SU-DHL-6 (cell line): ENCODE data around the gene TMEM220.

Source experiments
- H2AFZ ChIP-seq: fragments of 200-600 bp; sonication (generic); 2 replicates; pipeline ENCODE4 v1.6.1; 2014; ENCODE audit warnings: low read depth, mild to moderate bottlenecking, moderate library complexity, mixed read lengths, antibody characterized with exemption, low read length; ENCODE audit not compliant: severe bottlenecking
- H3F3A ChIP-seq: fragments of 200-600 bp; shearing (Covaris generic); 2 replicates; pipeline ENCODE4 v1.6.0; 2016; ENCODE audit warnings: antibody characterized with exemption, mild to moderate bottlenecking; ENCODE audit not compliant: insufficient read depth
- H3K27ac ChIP-seq: fragments of 200-600 bp; sonication (generic); 2 replicates; pipeline ENCODE4 v1.5.1; 2016; ENCODE audit warnings: low read depth, mild to moderate bottlenecking, low read length, moderate library complexity, mixed read lengths
- H3K27me3 ChIP-seq: fragments of 200-600 bp; sonication (generic), shearing (Covaris generic); 2 replicates; pipeline ENCODE4 v1.6.0; 2014; ENCODE audit warnings: mild to moderate bottlenecking, low read length
- H3K36me3 ChIP-seq: fragments of 200-600 bp; sonication (generic); 2 replicates; pipeline ENCODE4 v1.6.1; 2014; ENCODE audit warnings: mild to moderate bottlenecking, low read length, mixed read lengths
- H3K4me2 ChIP-seq: fragments of 300-600, 200-600 bp; shearing (Covaris generic), sonication (generic); 2 replicates; pipeline ENCODE4 v1.6.0; 2014; ENCODE audit warnings: low read length, low read depth, mild to moderate bottlenecking; ENCODE audit not compliant: poor library complexity, severe bottlenecking
- H3K4me3 ChIP-seq: fragments of 200-600 bp; sonication (generic); 2 replicates; pipeline ENCODE4 v1.5.1; 2014; ENCODE audit warnings: antibody characterized with exemption, low read length, mild to moderate bottlenecking, mixed read lengths; ENCODE audit not compliant: insufficient read depth, poor library complexity, severe bottlenecking
- H3K79me2 ChIP-seq: fragments of 200-600 bp; sonication (generic); 2 replicates; pipeline ENCODE4 v1.6.1; 2014; ENCODE audit warnings: mild to moderate bottlenecking, low read length, moderate library complexity; ENCODE audit not compliant: insufficient read depth
- H3K9ac ChIP-seq: fragments of 200-600 bp; sonication (generic); 2 replicates; pipeline ENCODE4 v1.7.0; 2014; ENCODE audit warnings: mild to moderate bottlenecking, low read length
- H3K9me2 ChIP-seq: fragments of 200-600 bp; sonication (generic); replicated peaks from 2 replicates; pipeline ENCODE4 v1.6.1; 2014; ENCODE audit warnings: low read length; ENCODE audit not compliant: insufficient read depth
- H3K9me3 ChIP-seq: fragments of 200-600 bp; sonication (generic); 2 replicates; pipeline ENCODE4 v1.6.1; 2014; ENCODE audit warnings: low read length, mixed read lengths; ENCODE audit not compliant: insufficient read depth
- H4K20me1 ChIP-seq: fragments of 200-600 bp; sonication (generic); 2 replicates; pipeline ENCODE4 v1.6.1; 2014; ENCODE audit warnings: low read depth, mild to moderate bottlenecking, antibody characterized with exemption, low read length, moderate library complexity, mixed read lengths
- EZH2phosphoT487 ChIP-seq: fragments of 200-600 bp; sonication (generic), shearing (Covaris generic); conservative IDR thresholded peaks from 2 replicates; pipeline ENCODE4 v1.6.1; 2018; ENCODE audit warnings: mild to moderate bottlenecking, antibody characterized with exemption, low read length, moderate library complexity, mixed read lengths
- TF ChIP-seq, protein P1 (sequence below): fragments of 200-600 bp; sonication (generic); IDR thresholded peaks from one replicate; pipeline ENCODE4 v1.5.1; 2017; ENCODE audit warnings: antibody characterized with exemption, mild to moderate bottlenecking, low read length, moderate library complexity; ENCODE audit not compliant: insufficient read depth, poor library complexity, severe bottlenecking

The TMEM220 gene

DNA sequence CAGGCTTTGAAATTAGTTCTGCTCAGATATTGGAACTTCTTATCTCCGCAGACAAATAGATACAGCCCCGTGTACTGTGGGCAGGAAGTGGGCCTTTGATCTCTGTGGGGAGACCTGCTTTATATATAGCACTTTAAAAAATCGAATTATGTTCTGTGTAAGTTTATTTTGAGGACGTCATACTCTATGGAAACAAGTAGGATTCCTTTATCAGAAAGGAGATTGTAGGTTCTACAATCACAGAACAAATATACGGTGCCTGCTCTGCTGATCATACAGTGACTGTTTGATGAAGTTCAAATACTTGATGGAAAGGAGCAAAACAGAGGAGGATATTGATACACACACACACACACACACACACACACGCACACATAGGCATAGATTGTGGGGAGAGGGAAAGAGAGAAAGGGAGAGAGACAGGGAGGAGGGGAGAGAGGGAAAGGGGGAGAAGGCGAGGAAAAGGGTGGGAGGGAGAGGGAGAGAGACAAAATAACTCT is 14.7 kb upstream of the TMEM220 start:
- H3K9ac ChIP-seq: no peak overlapping the region
- no peak overlapping the region for H2AFZ ChIP-seq
- no peaks in the 10 kb centered on the region for H3K9me3 ChIP-seq
- no peaks in the 10 kb centered on the region for H3K9me2 ChIP-seq
- no peak overlapping the region for H3K4me2 ChIP-seq
- no peak overlapping the region for H3K27ac ChIP-seq
- H3K4me3 ChIP-seq: no peak overlapping the region
- no peaks in the 10 kb centered on the region for H3K27me3 ChIP-seq
- no peaks in the 10 kb centered on the region for H3K79me2 ChIP-seq
- TF ChIP-seq EZH2phosphoT487: no peak
- no peaks in the 10 kb centered on the region for H3K36me3 ChIP-seq
- H3F3A ChIP-seq: no peaks in the 10 kb centered on the region
- no peaks in the 10 kb centered on the region for H4K20me1 ChIP-seq

DNA sequence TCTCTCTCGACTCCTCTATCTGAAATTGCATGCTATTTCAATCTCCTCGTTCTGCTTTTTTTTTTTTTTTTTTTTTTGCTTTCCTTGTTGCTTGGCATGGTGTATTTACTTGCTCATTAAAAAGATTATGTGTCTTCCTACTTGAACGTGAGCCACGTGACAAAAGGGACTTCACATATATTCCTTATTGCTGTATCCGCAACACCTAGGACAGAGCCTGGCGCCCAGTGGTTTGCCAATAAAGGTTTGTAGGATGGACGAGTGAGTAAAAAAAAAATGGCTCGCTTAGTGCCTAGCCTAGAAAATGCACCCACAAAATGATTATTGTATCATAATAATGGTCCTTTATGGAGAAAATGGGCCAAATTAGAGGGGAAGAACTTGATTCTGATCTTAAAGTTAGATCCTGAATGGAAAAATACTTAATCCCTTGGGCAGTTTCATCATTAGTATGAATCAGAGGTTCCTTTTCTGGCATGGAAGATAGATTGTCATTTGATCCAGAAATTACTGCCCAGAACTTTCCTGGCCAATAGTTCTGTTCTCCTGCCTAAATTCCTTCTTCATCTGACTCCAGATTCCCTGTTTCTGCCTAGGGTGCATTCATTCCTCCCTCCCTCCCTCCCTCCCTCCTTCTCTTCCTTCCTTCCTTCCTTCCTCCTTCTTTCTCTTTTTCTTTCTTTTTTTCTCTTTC is 13.6 kb upstream of the TMEM220 start:
- Histone ChIP-seq H2AFZ (no peak overlapping the region), H3K36me3 (no peaks in the 10 kb centered on the region), H3K4me3 (no peak overlapping the region), H3K9me3 (no peaks in the 10 kb centered on the region), H3K27ac (no peak overlapping the region), H3K27me3 (no peaks in the 10 kb centered on the region), H3K79me2 (no peaks in the 10 kb centered on the region), H4K20me1 (no peaks in the 10 kb centered on the region), H3K4me2 (no peak overlapping the region), H3F3A (no peaks in the 10 kb centered on the region), H3K9ac (no peak overlapping the region), H3K9me2 (no peaks in the 10 kb centered on the region)
- TF ChIP-seq, protein P1, sequence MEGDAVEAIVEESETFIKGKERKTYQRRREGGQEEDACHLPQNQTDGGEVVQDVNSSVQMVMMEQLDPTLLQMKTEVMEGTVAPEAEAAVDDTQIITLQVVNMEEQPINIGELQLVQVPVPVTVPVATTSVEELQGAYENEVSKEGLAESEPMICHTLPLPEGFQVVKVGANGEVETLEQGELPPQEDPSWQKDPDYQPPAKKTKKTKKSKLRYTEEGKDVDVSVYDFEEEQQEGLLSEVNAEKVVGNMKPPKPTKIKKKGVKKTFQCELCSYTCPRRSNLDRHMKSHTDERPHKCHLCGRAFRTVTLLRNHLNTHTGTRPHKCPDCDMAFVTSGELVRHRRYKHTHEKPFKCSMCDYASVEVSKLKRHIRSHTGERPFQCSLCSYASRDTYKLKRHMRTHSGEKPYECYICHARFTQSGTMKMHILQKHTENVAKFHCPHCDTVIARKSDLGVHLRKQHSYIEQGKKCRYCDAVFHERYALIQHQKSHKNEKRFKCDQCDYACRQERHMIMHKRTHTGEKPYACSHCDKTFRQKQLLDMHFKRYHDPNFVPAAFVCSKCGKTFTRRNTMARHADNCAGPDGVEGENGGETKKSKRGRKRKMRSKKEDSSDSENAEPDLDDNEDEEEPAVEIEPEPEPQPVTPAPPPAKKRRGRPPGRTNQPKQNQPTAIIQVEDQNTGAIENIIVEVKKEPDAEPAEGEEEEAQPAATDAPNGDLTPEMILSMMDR: no peak
- no peak for TF ChIP-seq EZH2phosphoT487

DNA sequence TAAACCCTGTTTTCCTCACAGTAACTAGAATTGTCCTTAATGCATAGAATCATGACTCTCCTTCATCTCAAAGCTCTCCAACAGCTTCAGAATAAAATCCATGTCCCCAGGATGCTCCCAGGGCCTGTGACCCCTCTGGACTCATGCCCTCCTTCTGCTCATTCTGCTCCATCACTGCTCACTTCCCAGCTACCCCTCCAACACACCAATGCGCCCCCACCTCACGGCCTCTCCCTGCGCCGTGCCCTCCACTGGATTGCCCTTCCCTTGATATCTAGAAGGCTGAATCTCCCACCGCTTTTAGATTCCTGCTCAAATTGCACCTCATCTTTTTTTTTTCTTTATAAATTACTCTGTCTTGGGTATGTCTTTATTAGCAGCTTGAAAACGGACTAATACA is 12.6 kb upstream of the TMEM220 start:
- TF ChIP-seq EZH2phosphoT487: no peak
- TF ChIP-seq, protein P1: no peak
- Histone ChIP-seq H3K27me3 (no peaks in the 10 kb centered on the region), H3K9ac (no peak overlapping the region), H3K9me3 (no peaks in the 10 kb centered on the region), H3K4me2 (no peak overlapping the region), H3K36me3 (no peaks in the 10 kb centered on the region), H3K9me2 (no peaks in the 10 kb centered on the region), H4K20me1 (no peaks in the 10 kb centered on the region), H3K27ac (no peak overlapping the region), H3K4me3 (no peak overlapping the region), H3K79me2 (no peaks in the 10 kb centered on the region), H2AFZ (no peak overlapping the region), H3F3A (no peaks in the 10 kb centered on the region)

DNA sequence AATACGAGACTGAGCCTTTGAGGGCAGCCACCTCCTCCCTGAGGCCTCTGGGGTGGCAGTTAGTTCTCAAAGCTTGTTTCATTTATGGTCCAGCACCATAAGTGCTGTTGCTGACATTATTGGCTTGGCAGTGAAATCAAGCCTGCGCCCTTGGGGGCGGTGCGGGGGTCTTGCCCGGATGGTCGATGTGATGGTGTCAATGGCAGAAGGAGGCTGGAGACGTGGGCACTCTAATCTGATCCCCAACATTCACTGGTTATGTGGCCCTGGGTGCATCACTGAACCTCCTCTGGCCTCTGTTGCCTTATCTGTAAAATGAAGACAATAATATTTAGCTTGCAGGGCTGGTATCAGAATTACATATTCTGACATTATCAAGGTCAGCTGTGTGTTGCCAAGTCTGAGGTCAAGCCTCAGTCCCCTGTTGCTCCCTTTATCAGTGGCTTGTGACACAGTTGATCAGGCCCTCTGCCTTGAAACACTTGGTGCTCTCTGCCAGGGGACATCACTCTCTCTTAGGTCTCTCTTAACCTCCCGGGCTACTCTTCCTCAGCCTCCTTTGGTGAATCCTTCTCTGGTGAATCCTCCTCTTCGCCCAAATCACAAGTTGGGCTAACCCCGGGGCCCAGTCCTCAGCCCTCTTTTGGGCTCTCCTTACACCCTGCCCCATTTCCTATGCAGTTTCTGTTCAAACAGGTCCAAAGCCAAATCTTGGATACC is 11.8 kb upstream of the TMEM220 start:
- no peak for TF ChIP-seq EZH2phosphoT487
- TF ChIP-seq, protein P1: no peak

More for the DNA sequence above, 11.8 kb upstream of the TMEM220 start:
- H3K4me3 ChIP-seq: no peak overlapping the region
- H3K9me2 ChIP-seq: no peaks in the 10 kb centered on the region
- no peak overlapping the region for H3K4me2 ChIP-seq
- no peaks in the 10 kb centered on the region for H3K79me2 ChIP-seq
- H4K20me1 ChIP-seq: no peaks in the 10 kb centered on the region
- H3K9ac ChIP-seq: no peak overlapping the region
- H2AFZ ChIP-seq: no peak overlapping the region
- no peaks in the 10 kb centered on the region for H3K27me3 ChIP-seq
- no peaks in the 10 kb centered on the region for H3K9me3 ChIP-seq
- H3K27ac ChIP-seq: no peak overlapping the region
- H3K36me3 ChIP-seq: no peaks in the 10 kb centered on the region
- no peaks in the 10 kb centered on the region for H3F3A ChIP-seq
